Stimulated activated naive CD4-positive, alpha-beta T cell (primary cell): ENCODE results near the gene TUBB8.
"Not testable (repeated sequence)": the region's sequence is repeated elsewhere in the genome, so short reads cannot be mapped to it uniquely, and the experiment has no call there.

Experiments used
- DNase-seq, 6 experiments: peaks; one replicate each; lab custom pipeline; 2025; lab: John Stamatoyannopoulos, UW

Gene TUBB8

DNA sequence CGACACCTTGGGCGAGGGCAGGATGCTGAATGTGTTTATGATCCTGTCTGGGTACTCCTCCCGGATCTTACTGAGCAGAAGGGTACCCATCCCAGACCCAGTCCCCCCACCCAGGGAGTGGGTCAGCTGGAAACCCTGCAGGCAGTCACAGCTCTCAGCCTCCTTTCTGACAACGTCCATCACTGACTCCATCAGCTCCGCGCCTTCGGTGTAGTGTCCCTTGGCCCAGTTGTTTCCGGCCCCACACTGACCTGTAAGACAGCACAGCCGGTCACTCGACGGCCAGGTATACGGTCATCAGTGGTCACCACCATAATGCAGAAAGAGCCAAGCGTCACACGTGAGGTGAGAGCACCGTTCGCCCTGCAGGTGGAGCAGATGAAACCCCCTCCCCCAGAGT, 1.2 kb downstream of the TUBB8 start:
- DNase-seq, result not testable (repeated sequence)

GRCh38 chr10:13315-13635, 35.8 kb downstream of the TUBB8 start:
- not testable (repeated sequence) for DNase-seq

DNA sequence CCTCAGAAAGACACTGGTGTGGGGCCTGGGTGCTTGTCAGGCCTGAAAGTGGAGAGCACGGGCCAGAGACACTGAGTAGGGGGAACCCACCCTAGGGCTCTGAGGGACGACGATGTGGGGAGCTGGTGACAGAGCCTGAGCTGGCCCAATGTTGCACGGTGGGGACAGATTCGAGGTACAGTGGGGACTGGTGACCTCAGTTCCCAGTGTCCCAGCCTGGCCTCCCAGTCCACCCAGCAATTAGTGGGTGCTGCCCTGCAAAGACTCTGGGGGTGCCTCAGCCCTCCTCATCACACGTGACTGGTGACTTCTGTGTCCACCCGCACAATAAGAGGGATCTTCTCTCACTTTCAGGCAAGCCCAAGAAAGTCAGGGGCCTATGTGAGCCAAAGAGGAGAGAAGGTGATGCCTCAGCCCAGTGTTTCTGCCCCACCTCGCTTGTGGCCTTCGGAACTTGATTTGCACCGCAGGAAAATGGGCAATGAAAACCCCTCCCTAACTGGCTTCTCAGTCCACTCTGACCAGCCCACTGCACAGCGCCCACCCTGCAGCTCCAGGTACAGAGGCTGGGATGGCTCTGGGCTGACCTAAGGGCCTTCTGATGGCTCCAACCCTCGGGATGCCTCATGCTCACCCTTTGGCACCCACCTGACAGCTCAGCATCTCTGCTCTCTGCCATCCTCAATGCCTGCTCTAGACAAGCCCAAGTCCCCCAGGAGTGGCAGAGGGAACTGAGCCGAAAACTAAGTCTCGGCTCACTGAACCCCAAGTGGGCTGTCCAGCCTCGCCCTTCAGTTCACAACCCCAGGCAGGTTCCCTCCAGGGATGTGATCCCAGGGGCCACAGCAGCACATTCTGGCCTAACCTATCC, 36.4 kb downstream of the TUBB8 start:
- DNase-seq, result not testable (repeated sequence)

- not testable (repeated sequence) for DNase-seq
Measured at GRCh38 chr10:11260-11659, 37.8 kb downstream of the TUBB8 start.

DNA sequence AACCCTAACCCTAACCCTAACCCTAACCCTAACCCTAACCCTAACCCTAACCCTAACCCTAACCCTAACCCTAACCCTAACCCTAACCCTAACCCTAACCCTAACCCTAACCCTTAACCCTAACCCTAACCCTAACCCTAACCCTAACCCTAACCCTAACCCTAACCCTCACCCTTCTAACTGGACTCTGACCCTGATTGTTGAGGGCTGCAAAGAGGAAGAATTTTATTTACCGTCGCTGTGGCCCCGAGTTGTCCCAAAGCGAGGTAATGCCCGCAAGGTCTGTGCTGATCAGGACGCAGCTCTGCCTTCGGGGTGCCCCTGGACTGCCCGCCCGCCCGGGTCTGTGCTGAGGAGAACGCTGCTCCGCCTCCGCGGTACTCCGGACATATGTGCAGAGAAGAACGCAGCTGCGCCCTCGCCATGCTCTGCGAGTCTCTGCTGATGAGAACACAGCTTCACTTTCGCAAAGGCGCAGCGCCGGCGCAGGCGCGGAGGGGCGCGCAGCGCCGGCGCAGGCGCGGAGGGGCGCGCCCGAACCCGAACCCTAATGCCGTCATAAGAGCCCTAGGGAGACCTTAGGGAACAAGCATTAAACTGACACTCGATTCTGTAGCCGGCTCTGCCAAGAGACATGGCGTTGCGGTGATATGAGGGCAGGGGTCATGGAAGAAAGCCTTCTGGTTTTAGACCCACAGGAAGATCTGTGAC, 38.7 kb downstream of the TUBB8 start:
- DNase-seq, result not testable (repeated sequence)
